ENCODE data around the gene GRIA4.
"Not testable (repeated sequence)": the region's sequence is repeated elsewhere in the genome, so short reads cannot be mapped to it uniquely, and the experiment has no call there.

GRIA4 gene

DNA sequence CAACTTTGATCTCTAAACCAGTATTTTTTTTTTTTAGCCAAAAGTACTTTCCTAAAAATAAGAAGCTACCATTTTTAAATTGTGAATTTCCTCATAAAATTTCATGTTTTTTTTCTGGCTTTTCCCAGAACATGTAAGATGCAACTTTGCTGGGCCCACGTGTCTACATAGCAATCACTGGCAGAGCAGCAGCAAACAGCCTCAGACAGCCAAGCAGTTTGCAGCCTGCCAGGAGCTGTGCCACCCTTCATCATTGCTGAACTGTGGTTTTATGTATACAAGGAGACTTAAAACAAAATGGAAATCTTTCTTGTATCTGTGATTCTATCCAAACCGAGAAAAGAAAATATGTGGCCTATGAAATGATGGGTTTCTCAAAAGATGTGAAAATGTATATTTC lies 110.2 kb downstream of the GRIA4 start:
- peak; percentile 24 for DNase-seq

DNA sequence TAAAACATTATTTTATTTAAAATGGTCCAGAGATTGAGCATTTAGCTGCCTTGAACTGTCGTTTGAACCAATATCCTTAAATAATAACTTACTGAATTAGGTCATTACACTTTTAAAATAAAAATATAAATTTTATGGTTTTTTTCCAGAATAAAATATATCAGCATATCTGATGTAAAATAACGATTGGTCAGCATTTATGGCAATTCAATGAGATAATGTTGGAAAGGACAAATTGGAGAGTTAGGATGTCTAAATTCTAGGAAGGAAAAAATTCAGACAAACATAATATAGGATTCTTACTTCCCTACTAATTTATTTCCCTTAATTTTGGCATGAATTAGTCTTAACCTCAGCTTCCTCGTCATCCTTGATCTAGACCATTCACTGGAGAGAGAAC lies 113.4 kb downstream of the GRIA4 start:
- DNase-seq = no peak

DNA sequence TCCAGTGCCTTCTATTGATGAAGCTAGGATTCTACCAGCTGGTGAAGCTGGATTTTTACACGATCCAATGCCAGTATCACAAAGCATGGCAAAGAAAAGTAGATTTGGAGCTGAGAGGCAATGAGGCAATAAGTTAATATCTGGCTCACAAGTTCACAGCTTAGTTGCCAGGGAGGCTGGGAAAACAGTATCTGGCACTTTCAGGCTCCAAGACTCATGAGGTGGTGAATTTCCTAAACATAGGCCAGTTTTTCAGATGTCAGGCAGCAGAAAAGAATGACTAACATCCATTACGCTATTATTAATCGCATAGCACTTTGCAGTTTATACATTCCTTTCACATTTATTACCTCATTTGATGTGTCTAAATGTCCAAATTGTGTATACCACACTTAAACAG lies 122.7 kb downstream of the GRIA4 start:
- DNase-seq = no peak

DNA sequence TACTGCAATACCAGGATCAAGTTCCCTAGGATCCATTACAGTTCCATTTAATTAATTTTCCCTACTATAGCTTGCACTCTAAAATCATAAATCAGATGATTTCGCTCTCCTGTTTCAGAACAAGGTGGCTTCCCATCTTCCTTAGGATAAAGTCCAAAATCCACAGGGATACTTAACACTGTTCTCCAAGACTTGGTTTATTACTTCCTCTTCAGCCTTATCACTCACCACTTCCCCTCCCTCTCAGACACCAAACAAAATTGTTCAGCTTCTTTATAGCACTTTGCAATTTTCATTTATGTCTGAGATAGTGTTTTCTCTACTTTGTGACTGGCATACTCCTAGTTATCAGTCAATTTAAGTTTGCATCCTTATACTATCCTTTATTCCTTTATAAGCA lies 124.6 kb downstream of the GRIA4 start:
- DNase-seq = no peak

DNA sequence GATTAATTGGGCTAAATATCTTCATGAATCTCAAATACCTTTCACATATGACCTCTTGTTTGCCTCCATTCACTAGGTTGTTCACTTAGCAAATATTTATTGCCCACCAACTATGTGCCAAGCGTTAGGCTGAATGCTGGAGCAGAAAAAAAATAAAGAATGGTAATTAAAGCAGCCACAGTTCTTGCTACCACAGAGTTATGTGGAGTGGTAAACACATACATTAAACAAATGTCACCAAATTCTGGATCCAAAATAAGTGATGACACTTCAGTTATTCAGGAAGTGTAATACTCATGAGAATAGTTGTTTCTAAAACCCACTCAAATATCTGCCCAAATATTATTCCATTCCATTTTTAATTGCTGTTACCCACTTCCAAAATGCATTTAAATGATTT lies 128.4 kb downstream of the GRIA4 start:
- DNase-seq = no peak

DNA sequence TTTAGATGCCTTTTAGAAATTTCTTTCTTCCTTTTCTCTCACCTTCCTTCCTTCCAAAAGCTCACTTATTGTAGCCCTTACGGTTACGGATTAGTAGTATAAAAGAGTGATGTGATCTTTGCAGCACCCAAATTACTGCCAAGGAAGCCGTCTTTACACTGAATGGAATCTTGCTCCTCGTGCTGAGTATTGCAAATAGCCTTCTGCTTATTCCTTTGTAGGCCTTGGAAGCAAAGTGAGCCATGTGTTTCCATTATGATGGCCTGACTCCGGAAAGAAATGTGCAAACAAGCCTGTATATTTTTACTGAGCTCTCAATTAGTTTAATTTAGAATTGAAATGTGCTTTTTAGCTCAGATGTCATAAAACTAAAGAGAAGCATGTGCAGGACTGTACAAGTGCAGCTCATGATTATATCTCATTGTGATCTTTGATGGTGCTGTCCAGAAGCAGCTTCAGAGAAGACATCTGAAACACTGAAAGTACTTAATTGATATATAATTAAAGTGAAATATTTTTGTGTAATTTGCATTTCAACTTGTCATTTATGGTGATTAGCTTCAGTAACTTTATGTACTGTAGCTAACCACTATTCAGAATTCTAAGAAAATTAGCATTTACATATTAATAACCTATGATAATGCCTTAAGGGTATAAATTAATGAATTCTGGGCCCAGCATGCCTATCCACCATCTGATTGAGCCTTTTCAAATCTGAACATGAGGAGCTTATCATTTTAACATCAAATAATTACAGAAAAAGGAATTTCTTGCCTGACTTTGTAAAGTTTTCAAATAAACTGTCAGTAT lies 129.3 kb downstream of the GRIA4 start:
- DNase-seq = peak; percentile 35

DNA sequence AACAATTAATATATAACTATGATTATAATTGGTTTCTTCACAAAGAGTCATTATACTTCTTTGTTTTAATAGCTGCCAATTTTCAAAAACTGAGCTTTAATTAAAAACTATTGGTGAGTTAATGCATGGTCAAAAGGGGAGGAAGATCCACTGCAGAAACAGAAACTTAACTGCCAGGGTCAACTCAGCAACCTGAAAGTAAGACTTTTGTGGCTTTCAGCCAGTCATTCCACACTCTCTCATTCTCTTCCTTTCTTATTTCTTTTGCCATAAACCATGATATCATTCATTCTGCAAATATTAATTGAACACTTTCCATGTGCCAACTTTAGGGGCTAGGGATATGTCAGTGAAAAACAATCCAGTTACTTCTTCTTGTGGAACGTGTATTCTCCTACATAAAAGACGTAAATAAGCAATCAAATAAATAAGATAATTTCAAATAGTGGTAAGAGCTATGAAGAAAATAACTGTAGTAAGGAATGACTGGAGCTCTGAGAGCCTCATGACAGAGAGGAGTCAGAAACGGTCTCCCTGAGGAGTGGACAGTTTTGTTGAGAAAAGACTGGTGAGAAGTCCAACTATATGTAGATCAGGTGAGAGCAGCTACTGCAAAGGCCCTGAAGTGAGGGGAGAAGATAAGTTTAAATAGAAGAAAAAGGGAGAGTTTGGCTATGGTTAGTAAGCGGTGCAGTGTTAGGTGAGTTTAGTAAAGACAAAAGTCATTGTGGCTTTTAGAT lies 130.5 kb downstream of the GRIA4 start:
- DNase-seq = no peak

DNA sequence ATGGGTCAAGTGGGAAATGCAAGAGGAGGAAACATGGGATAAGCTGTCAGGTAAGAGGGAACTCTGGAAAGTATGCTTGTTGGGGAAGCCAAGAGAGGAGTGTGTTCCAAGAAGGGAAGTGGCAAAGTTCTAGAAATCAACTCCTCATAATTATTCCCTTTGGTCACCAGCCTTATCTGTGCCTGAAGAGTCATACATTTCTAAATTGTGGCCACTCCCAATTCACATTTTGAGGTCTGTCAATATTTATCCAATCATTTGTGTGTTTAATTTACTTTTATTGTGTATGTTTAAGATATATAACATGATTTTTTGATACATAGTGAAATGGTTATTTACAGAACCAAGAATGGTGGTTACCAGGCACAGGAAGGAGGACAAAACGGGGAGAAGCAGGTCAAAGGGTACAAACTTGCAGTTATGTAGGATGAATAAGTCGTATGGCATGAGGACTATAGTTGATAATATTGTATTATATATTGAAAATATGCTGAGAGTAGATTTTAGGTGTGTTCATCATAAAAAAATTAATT lies 131.7 kb downstream of the GRIA4 start:
- no peak for DNase-seq

DNA sequence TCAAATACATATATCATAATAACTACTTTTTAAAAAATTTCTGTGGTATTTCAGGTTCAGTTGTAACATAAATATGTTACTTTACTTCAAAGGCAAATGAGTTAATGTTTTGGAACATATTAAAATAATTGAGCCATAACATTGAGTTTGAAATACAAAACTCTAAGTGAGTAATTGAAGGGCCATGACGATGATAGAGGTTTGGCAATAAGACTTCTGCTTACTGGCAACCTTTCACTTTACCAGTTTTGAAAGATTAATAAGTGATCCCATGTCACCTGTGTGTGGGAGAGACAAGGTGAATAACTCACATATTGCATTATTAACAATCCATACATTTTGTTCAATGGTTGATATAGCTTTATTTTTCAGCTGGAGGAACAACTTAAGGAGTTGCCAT lies 144.4 kb downstream of the GRIA4 start:
- no peak for DNase-seq

DNA sequence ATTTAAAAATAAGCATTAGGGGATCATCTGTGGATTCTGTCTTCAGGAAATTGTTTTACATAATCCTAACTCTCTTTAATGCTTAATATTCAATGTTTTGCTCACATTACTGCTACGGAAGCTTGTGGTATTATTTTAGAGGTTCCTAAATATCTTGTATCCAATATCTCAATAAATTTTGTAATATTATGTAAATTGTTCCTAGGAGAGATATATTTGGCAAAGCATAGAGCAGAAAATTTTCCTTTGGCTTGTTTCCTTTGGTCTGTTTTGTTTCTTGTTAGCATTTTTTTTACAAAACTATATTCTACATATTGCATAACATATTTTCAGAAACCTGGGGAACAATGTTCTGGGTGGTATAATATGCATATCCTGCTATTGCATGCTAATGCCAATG lies 144.8 kb downstream of the GRIA4 start:
- DNase-seq = no peak

DNA sequence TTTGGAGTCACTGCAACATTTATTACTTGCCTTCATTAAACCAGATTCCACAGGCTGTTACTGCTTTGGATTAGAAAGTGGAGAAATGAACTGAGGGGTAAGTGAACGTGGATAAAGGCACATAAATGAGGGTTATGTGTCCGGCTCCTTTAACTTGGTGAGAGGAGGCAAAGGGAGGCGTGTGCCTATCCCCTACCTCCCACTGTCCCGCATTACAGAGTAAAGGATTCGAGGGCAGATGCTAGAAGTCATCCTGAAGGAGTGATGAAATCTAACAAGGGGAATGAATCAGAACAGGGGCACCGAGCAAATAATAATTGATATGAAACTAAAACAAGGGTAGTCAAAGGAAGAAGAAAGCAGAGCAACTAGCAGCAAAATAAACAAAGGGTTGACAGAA lies 147.2 kb downstream of the GRIA4 start:
- no peak for DNase-seq

DNA sequence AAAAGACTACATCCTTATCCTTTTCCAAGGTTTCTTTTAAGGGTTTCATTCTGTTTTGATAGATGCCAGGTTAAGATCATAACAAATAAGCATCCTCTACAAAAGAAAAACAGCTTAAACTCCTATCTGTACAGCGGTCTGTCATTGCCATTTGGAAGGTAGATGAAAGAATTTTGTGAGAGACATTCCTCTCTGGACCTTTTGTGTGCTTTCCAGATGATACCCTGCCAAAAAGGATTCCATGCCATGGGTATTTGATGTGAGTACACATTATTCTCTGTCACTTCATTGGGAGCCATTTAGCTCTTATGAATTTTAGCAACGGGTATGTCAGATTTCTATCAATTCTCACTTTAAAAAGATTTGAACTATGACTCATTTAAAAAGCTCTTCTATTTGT lies 153.7 kb downstream of the GRIA4 start:
- no peak for DNase-seq

DNA sequence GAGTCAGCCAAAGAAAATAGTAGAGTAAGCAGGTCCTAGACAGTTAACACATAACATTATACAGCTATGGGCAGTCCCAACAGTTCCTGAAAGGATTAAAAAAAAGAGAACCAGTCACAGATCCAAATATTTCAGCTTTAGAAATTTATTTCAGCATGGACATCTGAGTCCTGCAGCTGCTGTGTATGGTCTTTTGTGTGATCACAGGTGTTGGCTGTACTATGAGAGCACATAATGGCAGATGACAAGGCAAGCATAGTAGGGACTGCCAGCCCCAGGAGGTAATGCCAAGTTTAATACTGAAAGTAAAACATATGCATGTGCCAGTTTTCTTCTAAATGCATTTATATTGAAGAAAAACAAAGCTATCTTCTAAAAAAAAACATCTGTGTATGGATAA lies 158.1 kb downstream of the GRIA4 start:
- no peak for DNase-seq

DNA sequence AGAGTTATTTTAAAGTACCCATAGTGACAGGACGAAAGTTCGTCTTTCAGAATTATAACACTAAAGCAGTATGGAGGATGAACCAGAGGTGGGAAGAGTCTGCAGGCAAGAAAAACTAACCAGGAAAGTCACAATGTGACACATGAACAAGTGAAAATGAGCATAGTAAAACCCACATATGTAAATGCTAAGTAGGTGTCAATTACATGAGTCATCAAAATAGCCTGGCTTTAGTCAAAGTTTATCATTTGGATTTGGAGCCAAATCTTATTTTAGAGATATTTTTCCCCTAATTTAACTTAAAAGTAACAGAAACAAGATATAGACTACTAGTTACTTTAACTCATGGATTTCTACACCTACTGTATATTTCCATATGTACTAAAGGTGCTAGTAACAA lies 159.8 kb downstream of the GRIA4 start:
- DNase-seq = no peak

DNA sequence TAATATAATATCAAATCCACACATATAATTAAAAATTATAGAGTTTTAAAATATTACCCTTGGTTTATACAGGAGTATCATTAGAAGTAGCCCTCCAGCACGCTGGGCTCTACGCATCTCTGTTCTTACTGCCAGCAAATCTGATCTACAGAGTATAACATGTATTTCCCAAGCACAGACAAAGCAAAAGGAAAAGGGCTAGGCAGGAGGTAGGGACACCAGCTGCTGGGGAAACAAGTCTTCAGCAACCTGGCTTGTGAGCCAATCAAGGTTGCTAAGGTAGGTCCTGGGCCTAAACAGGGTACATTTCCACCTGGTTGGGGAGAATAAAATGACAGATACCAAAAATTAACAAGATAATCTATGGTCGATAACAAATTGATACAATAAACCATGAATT lies 163.6 kb downstream of the GRIA4 start:
- DNase-seq = not testable (repeated sequence)

DNA sequence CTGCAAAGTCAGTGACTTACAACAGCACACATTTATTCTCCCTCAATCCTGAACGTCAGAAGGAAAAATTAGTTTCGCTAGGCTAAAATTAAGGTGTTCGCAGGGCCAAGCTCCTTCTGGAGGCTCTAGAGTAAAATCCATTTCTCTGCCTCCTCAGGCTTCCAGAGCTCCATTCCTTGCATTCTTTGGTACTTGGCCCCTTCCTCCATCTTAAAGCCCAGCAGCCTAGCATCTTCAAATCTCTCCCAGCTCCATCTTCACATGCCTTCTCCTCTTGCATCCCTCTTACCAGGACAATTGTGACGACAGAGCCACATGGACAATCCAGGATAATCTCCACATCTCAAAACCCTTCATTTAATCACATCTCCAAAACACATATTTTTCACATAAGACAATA lies 165.0 kb downstream of the GRIA4 start:
- DNase-seq = no peak

DNA sequence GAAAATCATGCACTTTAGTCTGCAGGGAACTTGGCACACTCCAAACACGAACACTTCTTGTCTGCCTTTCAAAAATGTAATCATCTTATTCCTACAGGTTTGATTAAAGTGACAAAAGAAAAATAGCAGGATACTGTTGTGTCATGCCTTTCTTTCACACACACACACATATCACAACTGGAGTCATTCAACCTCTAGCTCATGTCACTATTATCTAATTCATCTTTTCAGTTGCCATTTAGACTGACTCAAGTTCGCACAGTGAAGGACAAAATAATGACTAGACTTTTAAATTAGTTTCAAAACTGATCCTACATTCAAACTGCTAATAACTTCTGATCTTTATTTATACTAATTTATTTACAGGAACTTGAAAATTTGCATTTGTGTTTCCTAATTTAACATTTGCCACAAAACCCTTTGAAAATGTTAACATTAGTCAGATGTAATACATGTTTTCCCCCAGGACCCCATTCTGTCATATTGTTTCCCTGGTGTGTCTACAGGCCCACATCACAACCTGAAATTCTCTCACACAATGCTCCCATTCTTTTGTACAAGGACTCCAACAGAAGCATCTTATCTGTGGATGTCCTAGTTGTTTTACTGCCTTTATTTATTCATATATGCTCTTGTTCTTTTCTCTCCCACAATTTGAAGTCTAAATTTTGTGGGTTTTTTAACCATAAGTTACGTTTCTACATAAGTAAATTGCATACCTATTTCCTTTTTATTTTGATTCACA lies 171.1 kb downstream of the GRIA4 start:
- no peak for DNase-seq

DNA sequence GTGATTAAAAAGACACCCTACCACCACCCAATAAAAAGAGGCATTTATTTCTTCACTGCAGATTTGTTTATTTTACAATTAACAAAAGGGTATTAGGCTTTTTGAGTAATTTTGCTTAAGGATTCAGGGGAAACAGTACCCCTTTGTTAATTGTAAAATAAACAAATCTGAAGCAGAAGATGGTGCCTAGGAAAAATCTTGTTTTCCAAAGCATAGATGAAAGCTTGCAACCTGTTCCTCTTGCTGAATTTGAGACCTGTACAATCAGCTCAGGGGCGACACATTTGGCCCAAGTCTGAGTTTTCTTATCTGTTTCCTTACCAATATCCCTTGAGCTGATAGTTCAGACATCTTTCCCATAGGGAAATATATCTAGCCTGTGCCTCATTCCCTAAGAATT lies 171.9 kb downstream of the GRIA4 start:
- no peak for DNase-seq

DNA sequence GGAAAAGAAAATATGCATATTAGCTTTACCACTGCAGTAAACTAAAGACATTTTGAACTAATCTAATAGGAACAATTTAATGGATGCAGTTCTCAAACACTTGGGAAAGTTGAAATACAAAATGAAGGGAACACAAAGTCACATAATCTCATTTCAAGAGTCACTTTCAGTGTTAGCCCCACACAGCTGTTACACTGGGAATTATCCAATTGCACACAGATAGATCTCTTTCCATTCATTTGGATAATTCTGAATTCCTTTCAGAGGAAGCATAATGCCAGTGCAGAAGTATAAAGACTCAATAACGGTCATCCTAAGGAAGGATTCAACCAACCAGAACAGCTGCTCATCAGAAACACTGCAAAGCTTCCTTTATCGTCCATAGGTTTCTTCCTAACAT lies 173.3 kb downstream of the GRIA4 start:
- DNase-seq = no peak

DNA sequence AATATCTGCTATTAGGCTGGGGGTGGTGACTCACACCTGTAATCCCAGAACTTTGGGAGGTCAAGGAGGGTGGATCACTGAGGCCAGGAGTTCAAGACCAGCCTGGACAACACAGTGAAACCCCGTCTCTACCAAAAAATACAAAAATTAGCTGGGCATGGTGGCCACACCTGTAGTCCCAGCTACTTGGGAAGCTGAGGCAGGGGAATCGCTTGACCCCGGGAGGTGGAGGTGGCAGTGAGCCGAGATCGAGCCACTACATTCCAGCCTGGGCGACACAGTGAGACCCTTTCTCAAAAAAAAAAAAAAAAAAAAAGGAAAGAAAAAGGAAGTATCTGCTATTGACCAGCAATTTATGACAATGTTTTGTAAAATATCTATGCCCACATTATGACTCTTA lies 176.0 kb downstream of the GRIA4 start:
- not testable (repeated sequence) for DNase-seq

DNA sequence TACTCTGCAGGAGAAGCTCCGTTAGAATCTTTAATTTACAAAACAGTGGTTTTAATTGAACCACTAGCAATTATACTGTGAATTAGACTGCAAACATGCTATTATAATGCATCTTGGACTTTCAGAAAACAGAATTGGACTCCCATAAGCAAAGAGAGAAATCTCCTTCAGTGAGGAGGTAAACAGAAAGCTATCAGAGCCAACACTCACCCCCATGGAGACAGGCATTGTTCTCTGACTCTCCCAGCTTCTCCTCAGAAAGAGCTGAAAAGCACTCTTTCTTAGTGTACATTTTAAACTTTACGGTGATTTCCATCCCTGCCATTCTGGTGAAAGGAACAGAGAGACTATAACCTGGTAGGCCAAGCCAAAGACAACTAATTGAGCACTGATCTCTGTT lies 176.9 kb downstream of the GRIA4 start:
- no peak for DNase-seq

DNA sequence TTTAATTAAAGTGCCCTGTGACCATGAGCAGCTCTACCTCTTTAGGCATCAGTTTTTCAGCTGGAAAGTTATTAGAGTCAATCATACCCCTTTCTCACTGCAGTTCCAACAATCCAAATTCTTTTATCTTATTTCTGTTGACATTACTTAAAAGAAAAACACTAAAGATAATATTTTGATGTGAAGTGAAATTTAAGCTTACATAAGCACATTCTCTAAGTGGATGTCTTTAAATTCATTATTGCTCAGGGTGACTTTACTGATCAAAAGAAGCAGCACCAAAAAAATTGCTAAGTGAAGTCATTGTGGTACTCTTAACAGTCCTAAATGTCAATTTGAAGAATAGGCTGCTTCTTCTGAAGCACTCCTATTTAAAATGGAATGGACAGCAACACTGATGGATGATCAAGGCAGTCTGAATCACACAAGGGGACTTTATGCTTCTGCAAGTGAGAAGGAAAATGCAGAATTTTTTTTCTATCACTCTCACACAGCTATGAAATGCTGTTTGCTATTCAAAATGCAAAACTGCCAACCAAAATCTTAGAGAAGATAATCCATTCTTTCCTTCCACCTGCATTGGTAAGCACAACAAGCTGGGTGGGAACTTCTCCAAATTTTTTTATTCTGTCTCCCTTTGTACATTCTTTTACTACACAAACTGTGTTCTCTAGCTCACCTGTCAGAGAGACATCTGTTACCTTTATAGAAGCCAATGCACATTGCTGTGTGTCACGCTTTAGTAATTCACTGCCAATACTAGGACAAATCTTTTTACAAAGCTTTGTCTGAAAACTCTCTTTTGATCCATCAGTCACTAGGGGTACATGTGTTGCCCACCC lies 179.9 kb downstream of the GRIA4 start:
- no peak for DNase-seq

DNA sequence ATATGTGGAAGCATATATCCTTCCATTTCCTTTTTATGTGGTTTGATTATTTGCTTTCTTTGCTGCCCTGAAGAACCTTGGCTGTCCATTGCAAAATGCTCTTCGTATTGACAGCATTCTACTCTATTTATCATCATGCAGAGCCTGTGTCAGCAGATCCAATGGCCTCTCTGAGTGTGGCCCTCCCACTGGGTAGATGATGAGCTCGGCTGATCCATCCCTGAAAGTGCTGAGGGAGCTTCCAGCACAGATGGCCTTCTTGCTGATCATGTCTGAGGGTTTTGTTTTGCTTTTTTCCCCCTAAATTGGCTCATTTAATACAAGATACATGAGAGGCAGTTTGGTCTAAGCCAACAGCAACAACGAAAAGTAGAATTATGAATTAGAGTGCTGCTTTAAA lies 181.0 kb downstream of the GRIA4 start:
- no peak for DNase-seq
